Liver (tissue), 3 donors: ENCODE data around the gene ADGRA1.

Experiments used
- ATF3 ChIP-seq: IDR thresholded peaks from 2 replicates; pipeline ENCODE4 v1.6.1; 2016; ENCODE audit warnings: antibody characterized with exemption
- CTCF ChIP-seq: fragments of 150-350 bp; IDR thresholded peaks from 2 replicates; pipeline ENCODE4 v1.5.1; 2017; ENCODE audit warnings: improper control_type of control experiment, low read depth, low read length; ENCODE audit not compliant: missing input control
- FOXA1 ChIP-seq: IDR thresholded peaks from 2 replicates; pipeline ENCODE4 v1.6.1; 2016; ENCODE audit warnings: antibody characterized with exemption
- GABPA ChIP-seq, 2 donors: IDR thresholded peaks in 1 of 2; conservative IDR thresholded peaks in 1 of 2; 2 replicates each; pipeline ENCODE4 v1.6.1; 2016; ENCODE audit warnings: antibody characterized with exemption in 2 of 2, mild to moderate bottlenecking in 1 of 2, moderate library complexity in 1 of 2
- HNF4A ChIP-seq, 2 donors: conservative IDR thresholded peaks; 2 replicates each; pipeline ENCODE4 v1.6.1; 2016; ENCODE audit warnings: antibody characterized with exemption in 2 of 2, mild to moderate bottlenecking in 2 of 2
- JUND ChIP-seq, 2 donors: IDR thresholded peaks; 2 replicates each; pipeline ENCODE4 v1.6.1; 2016; ENCODE audit warnings: antibody characterized with exemption in 2 of 2
- RAD21 ChIP-seq, 2 donors: IDR thresholded peaks; 2 replicates each; pipeline ENCODE4 v1.6.1; 2016; ENCODE audit warnings: antibody characterized with exemption in 2 of 2, mild to moderate bottlenecking in 2 of 2
- REST ChIP-seq: IDR thresholded peaks from 2 replicates; pipeline ENCODE4 v1.6.1; 2016; ENCODE audit warnings: antibody characterized with exemption, mild to moderate bottlenecking
- SP1 ChIP-seq: IDR thresholded peaks from 2 replicates; pipeline ENCODE4 v1.6.1; 2018; ENCODE audit warnings: antibody characterized with exemption, mild to moderate bottlenecking
- YY1 ChIP-seq: IDR thresholded peaks from 2 replicates; pipeline ENCODE4 v1.6.1; 2016; ENCODE audit warnings: antibody characterized with exemption, mild to moderate bottlenecking
- donor health status: healthy.
- donor health status: healthy.

GRCh38 chr10:133110133-133110532 is 22.4 kb downstream of the ADGRA1 start:
- no peak for TF ChIP-seq CTCF
- TF ChIP-seq SP1: no peak
- no peak for TF ChIP-seq REST
- TF ChIP-seq GABPA (IDR thresholded peaks at IDR 0.05 in 1 of 2, conservative IDR thresholded peaks at IDR 0.05 in 1 of 2): no peak
- TF ChIP-seq HNF4A (conservative IDR thresholded peaks at IDR 0.05): no peak
- TF ChIP-seq YY1: no peak
- no peak for TF ChIP-seq ATF3
- TF ChIP-seq RAD21 (IDR thresholded peaks at IDR 0.05): no peak
- no peak for TF ChIP-seq FOXA1
- no peak for TF ChIP-seq JUND (IDR thresholded peaks at IDR 0.05)
